ENCODE measurements around the gene AGPAT4.

DNA sequence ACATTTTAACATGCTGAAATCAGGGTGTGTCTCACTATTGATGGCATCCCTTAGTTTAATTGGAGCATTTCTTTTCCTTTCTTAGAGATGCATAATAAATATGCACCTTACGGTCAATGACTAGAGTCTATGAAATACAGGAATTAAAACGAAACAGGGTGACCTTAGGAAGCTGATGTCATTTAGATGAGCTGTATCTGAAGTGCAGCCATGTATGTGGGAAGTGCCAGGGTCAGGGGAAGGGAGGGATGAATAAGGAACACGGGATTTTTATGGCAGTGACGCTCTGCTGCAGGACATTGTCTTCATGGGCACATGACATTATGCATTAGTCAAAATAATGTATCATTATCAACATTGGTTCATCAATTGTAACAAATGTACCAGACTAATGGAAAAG lies 84.0 kb downstream of the AGPAT4 start:
- TF ChIP-seq POLR2A (IDR thresholded peaks at IDR 0.05) = no peak
- TF ChIP-seq, protein P1, sequence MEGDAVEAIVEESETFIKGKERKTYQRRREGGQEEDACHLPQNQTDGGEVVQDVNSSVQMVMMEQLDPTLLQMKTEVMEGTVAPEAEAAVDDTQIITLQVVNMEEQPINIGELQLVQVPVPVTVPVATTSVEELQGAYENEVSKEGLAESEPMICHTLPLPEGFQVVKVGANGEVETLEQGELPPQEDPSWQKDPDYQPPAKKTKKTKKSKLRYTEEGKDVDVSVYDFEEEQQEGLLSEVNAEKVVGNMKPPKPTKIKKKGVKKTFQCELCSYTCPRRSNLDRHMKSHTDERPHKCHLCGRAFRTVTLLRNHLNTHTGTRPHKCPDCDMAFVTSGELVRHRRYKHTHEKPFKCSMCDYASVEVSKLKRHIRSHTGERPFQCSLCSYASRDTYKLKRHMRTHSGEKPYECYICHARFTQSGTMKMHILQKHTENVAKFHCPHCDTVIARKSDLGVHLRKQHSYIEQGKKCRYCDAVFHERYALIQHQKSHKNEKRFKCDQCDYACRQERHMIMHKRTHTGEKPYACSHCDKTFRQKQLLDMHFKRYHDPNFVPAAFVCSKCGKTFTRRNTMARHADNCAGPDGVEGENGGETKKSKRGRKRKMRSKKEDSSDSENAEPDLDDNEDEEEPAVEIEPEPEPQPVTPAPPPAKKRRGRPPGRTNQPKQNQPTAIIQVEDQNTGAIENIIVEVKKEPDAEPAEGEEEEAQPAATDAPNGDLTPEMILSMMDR (IDR thresholded peaks at IDR 0.05 in 4 of 5, conservative IDR thresholded peaks at IDR 0.05 in 1 of 5) = no peak
